AML-193 (cell line): ENCODE results near the gene DNAH1.

ENCODE experiments used
- DNase-seq, 2 experiments: peaks; one replicate each; lab custom pipeline; 2025; lab: John Stamatoyannopoulos, UW

The DNAH1 gene

GRCh38 chr3:52433996-52434479 is 117.9 kb downstream of the DNAH1 start:
- DNase-seq, result no peak

GRCh38 chr3:52434491-52435115 is 118.5 kb downstream of the DNAH1 start:
- no peak for DNase-seq

GRCh38 chr3:52435246-52436101 is 119.4 kb downstream of the DNAH1 start:
- no peak for DNase-seq

- DNase-seq, result peak in 1 of 2 experiments; percentile 45
Observed at GRCh38 chr3:52436500-52437149, 120.5 kb downstream of the DNAH1 start.

GRCh38 chr3:52437326-52438103 is 121.4 kb downstream of the DNAH1 start:
- no peak for DNase-seq

- no peak for DNase-seq
Observed at GRCh38 chr3:52438104-52438376, 121.9 kb downstream of the DNAH1 start.

- DNase-seq, result no peak
Observed at GRCh38 chr3:52438579-52439425, 122.7 kb downstream of the DNAH1 start.

GRCh38 chr3:52439426-52440248 is 123.5 kb downstream of the DNAH1 start:
- no peak for DNase-seq

- no peak for DNase-seq
Observed at GRCh38 chr3:52440249-52440551, 124.1 kb downstream of the DNAH1 start.

- DNase-seq, result no peak
Observed at GRCh38 chr3:52440671-52441070, 124.6 kb downstream of the DNAH1 start.

GRCh38 chr3:52441091-52441771 is 125.1 kb downstream of the DNAH1 start:
- DNase-seq, result no peak

GRCh38 chr3:52441772-52442332 is 125.7 kb downstream of the DNAH1 start:
- no peak for DNase-seq

- no peak for DNase-seq
Observed at GRCh38 chr3:52442409-52443267, 126.5 kb downstream of the DNAH1 start.

- DNase-seq, result no peak
Observed at GRCh38 chr3:52443268-52443610, 127.1 kb downstream of the DNAH1 start.

- DNase-seq, result no peak
Observed at GRCh38 chr3:52443791-52444687, 127.9 kb downstream of the DNAH1 start.

- DNase-seq, result peak; percentile 79 to 82
Observed at GRCh38 chr3:52444860-52445793, 129.0 kb downstream of the DNAH1 start, which contains the start of gene SEMA3G. SEMA3G (minus strand) TSS chr3:52445103; CDS start chr3:52445027, 76 bp downstream.
